K562 (cell line): ENCODE results near the gene ITGA6.

Experiments
- FOS ChIP-seq: IDR thresholded peaks from 3 replicates; pipeline ENCODE4 v1.6.1; 2011; ENCODE audit not compliant: insufficient read length; ENCODE audit errors: extremely low read depth
- LCOR ChIP-seq: sonication (generic); formaldehyde crosslinking; IDR thresholded peaks from 2 replicates; pipeline ENCODE4 v1.8.0; 2022; ENCODE audit warnings: mild to moderate bottlenecking, missing genetic modification reagents
- POLR2AphosphoS5 ChIP-seq: IDR thresholded peaks from 2 replicates; pipeline ENCODE4 v1.6.1; 2011; ENCODE audit warnings: mild to moderate bottlenecking, low read depth, low read length, moderate library complexity; ENCODE audit not compliant: control insufficient read depth, insufficient read depth
- SP1 ChIP-seq: sonication (generic); formaldehyde crosslinking; IDR thresholded peaks from 2 replicates; pipeline ENCODE4 v1.8.1; 2022; ENCODE audit warnings: mild to moderate bottlenecking, missing genetic modification reagents
- TF ChIP-seq, protein P1 (sequence below), 3 experiments: IDR thresholded peaks in 2 of 3; conservative IDR thresholded peaks in 1 of 3; 2 replicates each; pipeline ENCODE4 v1.5.1; 2011 to 2012; ENCODE audit warnings: low read length in 3 of 3, mild to moderate bottlenecking in 3 of 3, control low read depth in 2 of 3, improper control_type of control experiment in 1 of 3, inconsistent platforms in 1 of 3, low read depth in 1 of 3, mixed read lengths in 1 of 3, moderate library complexity in 1 of 3; ENCODE audit not compliant: insufficient read depth in 2 of 3
- TF ChIP-seq, protein P2 (sequence below), 2 experiments: fragments of 450-650 bp in 1 of 2; sonication (generic) in 1 of 2; formaldehyde crosslinking; conservative IDR thresholded peaks; 2 replicates each; pipeline versions ENCODE4 v1.4.0 to v1.8.1; 2020 to 2022; ENCODE audit warnings: mild to moderate bottlenecking in 1 of 2, missing genetic modification reagents in 1 of 2

- TF ChIP-seq POLR2AphosphoS5 (no peak), FOS (no peak), SP1 (CRISPR knock-in tag) (no peak), LCOR (CRISPR knock-in tag) (no peak)
- TF ChIP-seq, protein P1, sequence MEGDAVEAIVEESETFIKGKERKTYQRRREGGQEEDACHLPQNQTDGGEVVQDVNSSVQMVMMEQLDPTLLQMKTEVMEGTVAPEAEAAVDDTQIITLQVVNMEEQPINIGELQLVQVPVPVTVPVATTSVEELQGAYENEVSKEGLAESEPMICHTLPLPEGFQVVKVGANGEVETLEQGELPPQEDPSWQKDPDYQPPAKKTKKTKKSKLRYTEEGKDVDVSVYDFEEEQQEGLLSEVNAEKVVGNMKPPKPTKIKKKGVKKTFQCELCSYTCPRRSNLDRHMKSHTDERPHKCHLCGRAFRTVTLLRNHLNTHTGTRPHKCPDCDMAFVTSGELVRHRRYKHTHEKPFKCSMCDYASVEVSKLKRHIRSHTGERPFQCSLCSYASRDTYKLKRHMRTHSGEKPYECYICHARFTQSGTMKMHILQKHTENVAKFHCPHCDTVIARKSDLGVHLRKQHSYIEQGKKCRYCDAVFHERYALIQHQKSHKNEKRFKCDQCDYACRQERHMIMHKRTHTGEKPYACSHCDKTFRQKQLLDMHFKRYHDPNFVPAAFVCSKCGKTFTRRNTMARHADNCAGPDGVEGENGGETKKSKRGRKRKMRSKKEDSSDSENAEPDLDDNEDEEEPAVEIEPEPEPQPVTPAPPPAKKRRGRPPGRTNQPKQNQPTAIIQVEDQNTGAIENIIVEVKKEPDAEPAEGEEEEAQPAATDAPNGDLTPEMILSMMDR (IDR thresholded peaks at IDR 0.05 in 2 of 3, conservative IDR thresholded peaks at IDR 0.05 in 1 of 3; ENCODE audit: insufficient read depth in 2 of 3, low read depth in 1 of 3, low read length in 3 of 3): no peak
- TF ChIP-seq, protein P2, sequence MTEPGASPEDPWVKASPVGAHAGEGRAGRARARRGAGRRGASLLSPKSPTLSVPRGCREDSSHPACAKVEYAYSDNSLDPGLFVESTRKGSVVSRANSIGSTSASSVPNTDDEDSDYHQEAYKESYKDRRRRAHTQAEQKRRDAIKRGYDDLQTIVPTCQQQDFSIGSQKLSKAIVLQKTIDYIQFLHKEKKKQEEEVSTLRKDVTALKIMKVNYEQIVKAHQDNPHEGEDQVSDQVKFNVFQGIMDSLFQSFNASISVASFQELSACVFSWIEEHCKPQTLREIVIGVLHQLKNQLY (CRISPR knock-in tag; conservative IDR thresholded peaks at IDR 0.05): no peak
Observed at GRCh38 chr2:172381275-172382027, 45.9 kb upstream of the ITGA6 start.
